Limb (tissue), 2 donors: ENCODE results near the gene BRD1.
A peak's percentile ranks its signal among the peaks of the same experiment; 100 is the strongest.
"Not testable (repeated sequence)": the region's sequence is repeated elsewhere in the genome, so short reads cannot be mapped to it uniquely, and the experiment has no call there.

Experiments
- DNase-seq, 2 donors: peaks; one replicate each; pipeline ENCODE4 v3.0.0-alpha.2; 2016; ENCODE audit errors: extremely low spot score in 2 of 2

The BRD1 gene

DNA sequence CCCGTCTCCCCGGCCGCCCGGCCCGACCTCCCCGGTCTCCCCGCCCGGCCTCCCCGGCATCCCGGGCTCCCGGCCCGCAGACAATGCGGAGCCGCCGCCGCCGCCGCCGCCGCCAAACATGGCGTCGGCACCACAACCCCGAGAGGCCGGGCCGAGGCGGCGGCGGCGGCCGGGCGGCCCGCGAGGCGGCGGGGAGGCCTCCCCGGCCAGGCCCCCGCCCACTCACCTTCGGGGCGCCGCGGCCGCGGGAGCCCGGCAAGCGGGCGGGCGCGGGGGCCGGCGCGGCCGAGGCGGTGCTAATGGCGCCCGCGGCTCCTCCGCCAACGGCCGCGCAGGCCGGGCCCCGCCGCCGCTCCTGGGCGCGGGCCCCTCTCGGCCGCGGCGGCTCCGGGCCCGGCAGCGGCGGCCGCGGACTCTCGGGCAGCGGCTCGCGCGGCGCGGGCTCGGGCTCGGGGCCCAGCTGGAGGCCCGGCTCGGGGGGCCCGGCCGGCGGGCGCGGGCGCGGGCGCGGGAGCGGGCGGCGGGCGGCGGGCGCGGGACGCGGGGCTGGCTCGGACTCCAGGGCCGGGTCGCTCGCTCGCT is 311 bp downstream of the BRD1 start:
- DNase-seq: no peak

DNA sequence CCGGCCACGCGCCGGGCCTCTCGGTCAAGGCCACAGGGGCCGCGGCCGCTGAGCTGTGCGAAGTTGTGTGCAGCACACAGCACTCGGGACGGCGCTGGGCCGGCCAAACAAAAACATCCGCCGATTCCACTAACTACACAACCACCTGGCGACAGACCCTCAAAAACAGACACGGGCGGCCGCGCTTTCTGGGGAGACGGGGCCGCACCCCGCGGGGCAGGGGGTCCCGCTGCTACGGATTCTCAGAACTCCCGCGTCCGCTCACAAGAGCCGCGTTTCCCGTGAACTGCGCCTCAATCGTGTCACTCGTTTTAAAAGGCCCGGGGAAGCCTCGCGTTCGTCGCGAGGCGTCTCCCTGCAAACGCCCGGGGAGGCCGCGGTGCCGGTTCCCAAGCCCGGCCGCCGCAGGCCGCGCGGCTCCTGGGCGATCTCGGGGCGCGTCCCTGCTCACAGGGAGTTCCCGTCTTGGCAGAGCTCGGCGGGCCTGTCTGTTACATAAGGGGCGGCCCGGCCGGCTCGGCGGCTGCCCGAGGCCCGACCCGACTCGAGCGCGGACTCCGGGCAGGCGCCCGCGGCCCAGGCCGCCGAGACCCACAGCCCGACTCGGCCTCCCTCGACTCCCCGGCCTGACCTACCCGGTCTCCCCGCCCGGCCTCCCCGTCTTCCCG is 936 bp downstream of the BRD1 start:
- DNase-seq: peak in 1 of 2 donors; percentile 74

DNA sequence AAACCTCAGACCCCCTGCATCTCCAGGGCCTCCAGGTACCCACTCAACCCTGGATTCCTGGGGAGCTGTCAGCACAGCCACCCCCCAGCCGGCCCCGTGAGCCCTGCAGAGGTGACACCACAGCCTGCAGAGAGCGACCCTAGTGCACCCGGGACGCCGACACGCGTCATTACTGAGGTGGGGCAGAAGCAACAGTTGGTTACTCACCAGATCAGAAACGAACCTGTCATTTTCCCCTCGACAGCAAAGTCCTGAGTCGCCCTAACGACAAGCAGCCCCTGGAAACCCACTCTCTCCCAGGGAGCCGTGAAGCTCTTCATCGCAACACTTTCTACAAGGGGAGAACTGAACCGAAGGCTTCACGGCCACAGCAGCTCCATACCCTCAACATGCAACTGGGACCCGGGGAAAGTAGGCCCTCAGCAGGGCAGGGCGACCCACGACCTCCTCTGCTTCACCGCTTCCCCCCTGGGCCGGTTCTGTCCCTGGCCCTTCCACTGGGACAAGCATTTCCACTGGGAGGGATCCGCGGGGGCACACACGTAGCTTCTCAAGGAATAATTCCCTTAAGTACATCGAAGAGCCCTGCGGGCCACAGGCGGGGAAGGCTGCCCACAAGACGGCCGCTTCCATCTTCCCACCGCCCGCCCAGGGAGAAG is 1.6 kb downstream of the BRD1 start:
- no peak for DNase-seq

GRCh38 chr22:49825436-49825835 is 2.2 kb downstream of the BRD1 start:
- no peak for DNase-seq

DNA sequence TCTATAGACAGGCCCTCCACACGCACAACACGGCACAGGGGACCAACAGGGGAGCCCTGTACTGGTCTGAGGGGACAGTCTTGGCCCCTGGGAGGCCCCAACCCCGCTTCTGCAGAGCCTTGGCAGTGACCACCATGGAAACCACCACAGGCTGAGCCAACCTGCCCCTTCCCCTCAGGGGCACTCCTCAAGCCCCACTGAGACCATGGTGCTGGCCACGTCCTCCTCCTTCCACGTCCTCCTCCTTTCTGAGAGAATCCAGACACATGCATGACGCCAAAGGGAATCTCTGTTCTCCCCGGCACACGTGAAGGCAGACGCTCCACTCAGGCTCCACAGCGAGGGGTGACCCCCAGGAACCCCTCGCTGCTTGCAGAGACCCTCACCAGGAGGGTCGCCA is 2.7 kb downstream of the BRD1 start:
- no peak for DNase-seq

GRCh38 chr22:49824185-49824925 is 3.3 kb downstream of the BRD1 start:
- DNase-seq: no peak

- no peak for DNase-seq
These were observed 4.2 kb downstream of the BRD1 start for GRCh38 chr22:49823289-49824045.

DNA sequence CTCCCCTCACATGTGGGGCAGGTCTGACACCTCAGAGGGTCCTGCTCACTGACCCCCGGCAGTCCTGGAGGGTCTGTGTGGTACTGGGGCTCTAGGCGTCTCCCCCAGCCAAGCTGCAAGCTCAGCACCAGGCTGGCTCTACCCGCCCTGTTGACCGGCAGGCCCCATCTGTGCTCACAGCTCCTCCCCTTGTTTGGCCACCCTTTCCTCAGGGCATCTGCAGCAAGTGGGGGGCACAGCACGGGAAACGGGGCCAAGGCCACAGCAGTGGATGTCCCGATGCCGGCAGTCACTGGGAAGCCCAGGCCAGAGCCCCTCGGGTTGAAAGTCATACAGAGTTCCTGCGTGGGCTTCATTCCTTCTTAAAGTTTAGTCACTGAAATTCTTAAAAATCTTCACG is 5.9 kb downstream of the BRD1 start:
- DNase-seq: not testable (repeated sequence)

DNA sequence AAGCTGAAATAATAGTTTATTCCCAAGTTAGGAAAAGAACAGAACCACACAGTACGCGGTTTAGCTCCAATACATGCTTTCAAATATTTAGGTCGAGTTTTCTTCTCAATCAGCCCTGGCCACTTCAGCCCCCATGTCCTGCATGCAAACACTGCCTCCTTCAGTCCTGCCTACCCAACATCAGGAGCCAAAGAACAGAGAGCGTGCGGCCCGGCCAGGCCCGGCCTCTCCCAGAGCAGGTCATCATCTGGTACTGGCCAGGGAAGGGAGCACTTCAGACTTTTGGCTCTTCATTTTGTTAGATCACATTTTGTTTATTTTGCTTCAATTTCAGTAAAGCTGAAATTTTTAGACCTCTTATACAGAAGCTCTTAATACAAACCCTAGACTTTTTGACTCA is 6.7 kb downstream of the BRD1 start:
- no peak for DNase-seq

DNA sequence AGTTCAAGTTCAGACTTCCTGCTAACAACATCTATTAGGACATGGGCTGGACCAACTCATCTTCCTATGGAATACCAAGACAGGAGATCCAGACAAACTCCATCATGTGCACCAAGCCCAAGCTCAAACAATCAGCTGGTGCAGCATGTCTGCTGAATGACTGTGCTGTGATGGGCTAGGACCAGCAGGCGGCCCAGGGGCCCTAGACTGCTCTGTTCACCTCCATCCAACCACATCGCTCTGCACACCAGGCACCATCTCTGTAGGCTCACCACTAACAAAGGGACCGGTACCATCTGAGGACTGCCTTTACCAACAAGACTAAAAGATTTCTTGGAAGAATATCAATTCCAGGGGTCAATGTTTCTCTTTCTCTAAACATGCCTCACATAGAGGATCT is 10.3 kb downstream of the BRD1 start:
- no peak for DNase-seq

- DNase-seq: no peak
These were observed 12.0 kb downstream of the BRD1 start for GRCh38 chr22:49815641-49816091.

DNA sequence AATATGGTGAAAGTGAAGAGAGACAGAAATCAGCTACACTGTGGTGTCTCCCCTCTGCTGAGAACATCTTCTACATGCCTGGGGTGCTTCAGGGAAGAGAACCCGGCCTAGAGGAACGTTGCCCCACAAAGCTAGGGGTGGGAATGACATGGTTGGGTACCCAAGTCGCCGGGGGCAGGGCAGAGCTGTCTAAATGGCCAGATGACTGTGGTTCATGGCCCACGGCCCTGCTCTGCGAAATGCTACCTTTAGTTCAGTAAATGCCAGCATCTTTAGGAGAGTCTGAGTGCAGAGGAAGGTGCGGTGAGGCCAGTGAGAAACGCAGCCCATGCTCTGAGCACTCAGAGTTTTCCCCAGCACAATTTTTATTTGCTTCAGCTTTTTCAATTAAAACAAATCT is 12.8 kb downstream of the BRD1 start:
- no peak for DNase-seq

DNA sequence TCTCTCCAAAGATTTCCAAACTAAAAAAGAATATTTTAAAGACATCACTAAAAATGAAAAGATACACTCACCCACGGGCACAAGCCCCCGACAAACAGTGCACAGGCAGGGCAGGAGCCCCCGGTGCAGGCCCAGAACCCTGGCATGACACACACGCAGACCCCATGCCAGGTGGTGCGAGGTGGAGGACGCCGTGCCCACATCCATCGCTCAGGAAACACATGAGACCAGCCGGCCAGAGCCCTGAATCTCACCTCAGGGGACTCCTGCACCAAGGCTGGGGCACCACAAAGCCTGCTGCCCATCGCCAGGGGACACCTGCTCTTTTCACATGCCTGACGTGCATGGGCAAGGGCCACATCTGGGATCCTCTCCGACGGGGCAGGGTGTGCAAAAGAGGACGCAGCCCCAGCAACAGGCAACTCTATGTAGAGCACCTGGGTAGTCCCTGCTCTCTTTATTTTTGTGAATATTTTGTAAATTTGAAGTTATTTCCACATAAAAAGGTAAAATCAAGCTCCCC is 13.4 kb downstream of the BRD1 start:
- no peak for DNase-seq

DNA sequence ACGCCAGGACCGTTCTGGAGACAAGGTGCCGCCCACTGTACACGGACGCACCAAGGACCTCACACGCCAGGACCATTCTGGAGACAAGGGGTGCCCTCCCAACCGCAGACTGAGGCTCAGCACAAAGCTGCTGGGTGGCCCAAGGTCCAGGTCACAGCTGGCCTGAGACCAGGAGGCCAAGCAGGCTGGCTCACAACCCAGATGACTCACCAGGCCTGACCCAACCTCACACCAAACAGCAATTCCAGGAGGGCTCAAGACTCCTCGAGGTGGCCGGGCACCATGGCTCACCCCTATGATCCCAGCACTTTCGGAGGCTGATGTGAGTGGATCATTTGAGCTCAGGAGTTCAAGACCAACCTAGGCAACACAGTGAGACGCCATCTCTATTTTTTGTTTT is 14.8 kb downstream of the BRD1 start:
- DNase-seq: no peak

DNA sequence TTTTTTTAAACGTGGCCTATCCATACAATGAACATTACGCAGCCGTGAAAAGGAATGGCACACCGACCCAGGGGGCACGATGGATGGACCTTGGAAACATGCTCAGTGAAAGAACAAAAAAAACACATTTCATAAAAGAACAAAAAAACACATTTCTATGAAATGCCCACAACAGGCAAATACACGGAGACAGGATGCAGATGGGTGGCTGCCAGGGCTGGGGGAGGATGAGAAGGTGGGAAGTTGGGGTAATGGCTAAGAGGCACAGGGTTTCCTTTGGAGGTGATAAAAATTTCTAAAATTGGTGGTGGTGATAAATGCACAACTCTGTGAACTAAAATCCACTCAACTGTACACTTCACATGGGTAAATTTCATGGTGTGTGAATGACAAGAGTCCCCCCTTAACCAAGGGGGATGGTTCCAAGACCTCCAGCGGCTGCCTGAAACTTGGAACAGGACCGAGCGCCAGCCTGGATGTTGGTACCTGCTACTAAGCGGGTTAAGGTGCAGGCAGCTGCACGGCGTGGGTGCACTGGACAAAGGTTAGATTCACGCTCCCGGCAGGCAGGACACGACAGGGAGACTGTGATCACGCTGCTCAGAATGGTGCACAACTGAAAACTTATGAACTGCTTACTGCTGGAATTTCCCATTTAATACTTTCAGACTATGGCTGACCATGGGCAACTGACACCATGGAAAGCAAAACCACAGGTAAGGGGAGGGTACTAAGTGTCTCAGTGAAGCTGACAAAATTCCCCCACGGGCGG is 16.5 kb downstream of the BRD1 start:
- DNase-seq: no peak

DNA sequence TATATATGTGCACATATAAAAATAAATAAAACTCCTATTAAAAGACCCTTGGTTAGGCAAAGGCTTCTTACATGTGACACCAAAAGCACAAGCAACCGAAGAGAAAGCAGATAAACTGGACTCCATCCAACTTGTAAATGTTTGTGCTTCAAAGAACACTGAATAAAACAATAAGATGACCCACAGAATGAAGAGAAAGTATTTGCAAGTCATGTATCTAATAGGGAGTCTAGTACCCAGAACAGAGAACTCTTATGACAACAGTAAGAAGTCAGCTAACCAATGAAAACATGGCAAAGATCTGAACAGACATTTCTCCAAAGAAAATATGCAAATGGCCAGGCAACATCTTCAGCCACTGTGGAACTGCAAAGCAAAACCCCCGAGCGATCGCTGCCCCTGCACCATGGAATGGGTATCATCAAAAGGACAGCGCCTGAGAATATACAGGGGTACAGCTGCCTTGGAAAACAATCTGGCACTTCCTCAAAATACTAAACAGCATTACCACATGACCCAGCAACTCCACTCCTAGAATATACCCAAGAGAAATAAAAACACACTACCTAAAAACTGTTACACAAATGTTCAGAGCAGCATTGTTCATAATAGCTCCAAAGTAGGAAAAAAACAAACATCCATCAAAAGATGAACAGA is 17.2 kb downstream of the BRD1 start:
- DNase-seq: no peak

GRCh38 chr22:49807780-49808708 is 19.6 kb downstream of the BRD1 start:
- no peak for DNase-seq

GRCh38 chr22:49807129-49807528 is 20.5 kb downstream of the BRD1 start:
- no peak for DNase-seq
